ENCODE data around the gene DYNLT3.

DYNLT3 gene

GRCh38 chrX:37846558-37846933, 825 bp downstream of the DYNLT3 start:
- Histone ChIP-seq H3K27me3 (ENCODE audit: insufficient read depth, poor library complexity, severe bottlenecking) (peaks cover 3% of the 10 kb centered on the region), H3K27ac (replicated peaks) (no peak overlapping the region), H3K4me3 (replicated peaks; ENCODE audit: insufficient read depth, low read length) (peak overlapping the region; percentile 76)
- no peak for DNase-seq (ENCODE audit: low read depth in 1 of 2, low spot score in 1 of 2)
- no peak for TF ChIP-seq SPI1 (IDR thresholded peaks at IDR 0.05; ENCODE audit: borderline replicate concordance, low read depth)
- TF ChIP-seq GABPA (IDR thresholded peaks at IDR 0.05; ENCODE audit: low read depth), result no peak
- TF ChIP-seq CTCF (IDR thresholded peaks at IDR 0.05; ENCODE audit: insufficient read depth, low read length), result no peak
- no peak for TF ChIP-seq POLR2AphosphoS5 (IDR thresholded peaks at IDR 0.05; ENCODE audit: low read depth)
- no peak for TF ChIP-seq REST (IDR thresholded peaks at IDR 0.05; ENCODE audit: insufficient replicate concordance, low read depth)

- H3K4me3 ChIP-seq (replicated peaks; ENCODE audit: insufficient read depth, low read length), result no peak overlapping the region
- H3K27me3 ChIP-seq (ENCODE audit: insufficient read depth, poor library complexity, severe bottlenecking), result peaks cover 3% of the 10 kb centered on the region
- no peak overlapping the region for H3K27ac ChIP-seq (replicated peaks)
- TF ChIP-seq POLR2AphosphoS5 (IDR thresholded peaks at IDR 0.05; ENCODE audit: low read depth), result no peak
- no peak for DNase-seq (ENCODE audit: low read depth in 1 of 2, low spot score in 1 of 2)
Observed at GRCh38 chrX:37846141-37846540, 1.2 kb downstream of the DYNLT3 start.

- DNase-seq (ENCODE audit: low read depth in 1 of 2, low spot score in 1 of 2), result no peak
- Histone ChIP-seq H3K4me3 (replicated peaks; ENCODE audit: insufficient read depth, low read length) (no peak overlapping the region), H3K27ac (replicated peaks) (no peak overlapping the region), H3K27me3 (ENCODE audit: insufficient read depth, poor library complexity, severe bottlenecking) (peaks cover 3% of the 10 kb centered on the region)
- TF ChIP-seq REST (IDR thresholded peaks at IDR 0.05; ENCODE audit: insufficient replicate concordance, low read depth) (no peak), CTCF (IDR thresholded peaks at IDR 0.05; ENCODE audit: insufficient read depth, low read length) (no peak), SPI1 (IDR thresholded peaks at IDR 0.05; ENCODE audit: borderline replicate concordance, low read depth) (no peak)
Observed at GRCh38 chrX:37844622-37845021, 2.7 kb downstream of the DYNLT3 start.

GRCh38 chrX:37840931-37841330, 6.4 kb downstream of the DYNLT3 start:
- no peak overlapping the region for H3K27ac ChIP-seq (replicated peaks)
- H3K27me3 ChIP-seq (ENCODE audit: insufficient read depth, poor library complexity, severe bottlenecking), result no peaks in the 10 kb centered on the region
- H3K4me3 ChIP-seq (replicated peaks; ENCODE audit: insufficient read depth, low read length), result no peak overlapping the region
- DNase-seq (ENCODE audit: low read depth in 1 of 2, low spot score in 1 of 2), result no peak
- TF ChIP-seq SPI1 (IDR thresholded peaks at IDR 0.05; ENCODE audit: borderline replicate concordance, low read depth) (no peak), CTCF (IDR thresholded peaks at IDR 0.05; ENCODE audit: insufficient read depth, low read length) (no peak), POLR2AphosphoS5 (IDR thresholded peaks at IDR 0.05; ENCODE audit: low read depth) (no peak), GABPA (IDR thresholded peaks at IDR 0.05; ENCODE audit: low read depth) (no peak), REST (IDR thresholded peaks at IDR 0.05; ENCODE audit: insufficient replicate concordance, low read depth) (no peak)
